Measurements from ENCODE around the gene HSFX3. TPM values are rescaled to one million over a fixed set of nuclear protein-coding genes. Genes with fewer than 3 reads are reported as not detected.
A peak's percentile ranks its signal among the peaks of the same experiment; 100 is the strongest.
"Not testable (repeated sequence)": the region's sequence is repeated elsewhere in the genome, so short reads cannot be mapped to it uniquely, and the experiment has no call there.

The HSFX3 gene
- total RNA-seq, 1 experiment from 2014 or later, result not detected

DNA sequence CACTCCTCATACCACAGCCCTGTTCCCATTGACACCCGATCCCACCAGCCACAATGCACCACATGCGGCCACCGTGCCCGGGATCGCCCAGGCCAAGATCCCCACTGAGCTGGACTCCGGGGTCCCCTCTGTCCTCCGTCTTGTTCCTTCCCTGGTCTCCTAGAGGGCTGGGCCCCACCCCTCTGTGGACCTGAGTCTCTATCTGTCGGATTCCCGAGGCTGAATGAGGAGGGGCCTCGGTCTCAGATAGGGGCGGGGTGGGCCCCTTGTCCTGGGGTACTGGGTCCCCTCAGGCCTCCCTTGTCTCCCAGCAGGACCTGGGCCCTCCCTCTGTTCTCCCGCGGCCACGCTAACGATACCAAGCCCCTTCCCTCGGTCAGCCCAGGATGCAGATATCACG lies 35.9 kb upstream of the HSFX3 start:
- H3K9me2 ChIP-seq (replicated peaks; ENCODE audit: low read length); H2AFZ ChIP-seq (ENCODE audit: low read length); H3K4me1 ChIP-seq (ENCODE audit: insufficient read depth, low read length); H3F3A ChIP-seq (ENCODE audit: low read length, unreplicated experiment); H3K36me3 ChIP-seq (ENCODE audit: low read depth, low read length); ATAC-seq; DNase-seq; H3K4me2 ChIP-seq (ENCODE audit: low read length); H4K20me1 ChIP-seq (ENCODE audit: low read length); intact Hi-C loops (cut with micrococcal nuclease); H3K27ac ChIP-seq (ENCODE audit: low read length); H3K9me3 ChIP-seq (ENCODE audit: low read length); BruUV-seq (replicated peaks); H3K79me2 ChIP-seq (ENCODE audit: low read length); CTCF ChIA-PET; H3K9ac ChIP-seq (ENCODE audit: low read length); POLR2A ChIA-PET (ENCODE audit: unreplicated experiment); H3K4me3 ChIP-seq (ENCODE audit: low read length); H3K27me3 ChIP-seq (ENCODE audit: low read length): not testable (repeated sequence)

GRCh38 chrX:149573456-149573855 lies 23.7 kb upstream of the HSFX3 start:
- H3K27ac ChIP-seq (ENCODE audit: low read length); H3K4me1 ChIP-seq (ENCODE audit: insufficient read depth, low read length); CTCF ChIA-PET; DNase-seq; H3K9me3 ChIP-seq (ENCODE audit: low read length); H3K79me2 ChIP-seq (ENCODE audit: low read length); BruUV-seq (replicated peaks); H3K9me2 ChIP-seq (replicated peaks; ENCODE audit: low read length); H3K4me3 ChIP-seq (ENCODE audit: low read length); H3K27me3 ChIP-seq (ENCODE audit: low read length); H4K20me1 ChIP-seq (ENCODE audit: low read length); intact Hi-C loops (cut with micrococcal nuclease); H3K36me3 ChIP-seq (ENCODE audit: low read depth, low read length); H2AFZ ChIP-seq (ENCODE audit: low read length); H3K9ac ChIP-seq (ENCODE audit: low read length); H3K4me2 ChIP-seq (ENCODE audit: low read length); H3F3A ChIP-seq (ENCODE audit: low read length, unreplicated experiment); POLR2A ChIA-PET (ENCODE audit: unreplicated experiment): not testable (repeated sequence)
- ATAC-seq, result peak; percentile 49; the same call in 1 of the 2 replicates

GRCh38 chrX:149572743-149573142 lies 23.0 kb upstream of the HSFX3 start:
- ATAC-seq, result no peak
- Histone ChIP-seq H4K20me1 (ENCODE audit: low read length) (no peaks in the 10 kb centered on the region), H3K4me3 (ENCODE audit: low read length) (no peak overlapping the region), H3K9me3 (ENCODE audit: low read length) (no peaks in the 10 kb centered on the region), H3K4me2 (ENCODE audit: low read length) (no peak overlapping the region), H3K27me3 (ENCODE audit: low read length) (no peaks in the 10 kb centered on the region), H3K27ac (ENCODE audit: low read length) (no peak overlapping the region), H2AFZ (ENCODE audit: low read length) (no peak overlapping the region), H3K9me2 (replicated peaks; ENCODE audit: low read length) (no peaks in the 10 kb centered on the region), H3K9ac (ENCODE audit: low read length) (no peak overlapping the region), H3K79me2 (ENCODE audit: low read length) (no peaks in the 10 kb centered on the region), H3K36me3 (ENCODE audit: low read depth, low read length) (no peaks in the 10 kb centered on the region), H3K4me1 (ENCODE audit: insufficient read depth, low read length) (no peaks in the 10 kb centered on the region), H3F3A (ENCODE audit: low read length, unreplicated experiment) (no peaks in the 10 kb centered on the region)
- DNase-seq, result no peak
- ChIA-PET POLR2A (ENCODE audit: unreplicated experiment) (no interaction called here), CTCF (no interaction called here)
- no TSS peak for BruUV-seq (replicated peaks)
- TF ChIP-seq EZH2phosphoT487 (IDR thresholded peaks at IDR 0.05; ENCODE audit: borderline replicate concordance, low read length) (no peak), CTCF (conservative IDR thresholded peaks at IDR 0.05; ENCODE audit: low read depth, low read length) (no peak), EZH2 (IDR thresholded peaks at IDR 0.05; ENCODE audit: low read length, unreplicated experiment) (no peak)
- intact Hi-C loops (cut with micrococcal nuclease), result no loop called here

GRCh38 chrX:149571770-149572169 lies 22.0 kb upstream of the HSFX3 start:
- Histone ChIP-seq H3K27ac (ENCODE audit: low read length) (no peak overlapping the region), H3K4me2 (ENCODE audit: low read length) (no peak overlapping the region), H3F3A (ENCODE audit: low read length, unreplicated experiment) (no peaks in the 10 kb centered on the region), H3K9ac (ENCODE audit: low read length) (no peak overlapping the region), H2AFZ (ENCODE audit: low read length) (no peak overlapping the region), H3K9me3 (ENCODE audit: low read length) (no peaks in the 10 kb centered on the region), H3K9me2 (replicated peaks; ENCODE audit: low read length) (no peaks in the 10 kb centered on the region), H3K4me3 (ENCODE audit: low read length) (no peak overlapping the region), H4K20me1 (ENCODE audit: low read length) (no peaks in the 10 kb centered on the region), H3K27me3 (ENCODE audit: low read length) (no peaks in the 10 kb centered on the region), H3K36me3 (ENCODE audit: low read depth, low read length) (no peaks in the 10 kb centered on the region), H3K4me1 (ENCODE audit: insufficient read depth, low read length) (no peaks in the 10 kb centered on the region), H3K79me2 (ENCODE audit: low read length) (no peaks in the 10 kb centered on the region)
- no peak for TF ChIP-seq EZH2 (IDR thresholded peaks at IDR 0.05; ENCODE audit: low read length, unreplicated experiment)
- TF ChIP-seq CTCF (conservative IDR thresholded peaks at IDR 0.05; ENCODE audit: low read depth, low read length), result no peak
- no peak for TF ChIP-seq EZH2phosphoT487 (IDR thresholded peaks at IDR 0.05; ENCODE audit: borderline replicate concordance, low read length)
- ATAC-seq, result no peak
- ChIA-PET CTCF (no interaction called here), POLR2A (ENCODE audit: unreplicated experiment) (no interaction called here)
- peak; percentile 0 for DNase-seq
- intact Hi-C loops (cut with micrococcal nuclease), result no loop called here
- no TSS peak for BruUV-seq (replicated peaks)

Data from PC-3 (cell line).